Measurements from ENCODE around the gene PLCB4.

Gene PLCB4

GRCh38 chr20:9100691-9101090 is 31.8 kb downstream of the PLCB4 start:
- ChIA-PET POLR2A (no interaction called here), CTCF (interaction anchor here (0.6 kb wide), 1 partner anchor 200 kb away, joined by 3 read pairs; no protein-coding TSS in a partner anchor)
- Histone ChIP-seq H3K4me3 (ENCODE audit: low read depth, low read length) (no peak overlapping the region), H3K9me3 (ENCODE audit: control insufficient read depth, insufficient read depth, low read depth, low read length) (no peaks in the 10 kb centered on the region), H3K27ac (ENCODE audit: extremely low read depth, low read depth, low read length) (no peak overlapping the region), H3K4me1 (ENCODE audit: control insufficient read depth, insufficient read depth, low read length) (no peaks in the 10 kb centered on the region), H3K36me3 (ENCODE audit: control insufficient read depth in 2 of 2, insufficient read depth in 1 of 2, low read length in 2 of 2) (no peaks in the 10 kb centered on the region)
- no peak for TF ChIP-seq ZNF660 (tag by site-specific recombination; IDR thresholded peaks at IDR 0.05)
- TF ChIP-seq KLF9 (tag by site-specific recombination; IDR thresholded peaks at IDR 0.05; ENCODE audit: low read depth): no peak
- TF ChIP-seq ZSCAN4 (tag by site-specific recombination; IDR thresholded peaks at IDR 0.05): no peak
- TF ChIP-seq SP3 (tag by site-specific recombination; IDR thresholded peaks at IDR 0.05): no peak
- TF ChIP-seq ZNF768 (tag by site-specific recombination; IDR thresholded peaks at IDR 0.05): no peak
- TF ChIP-seq ZBTB17 (tag by site-specific recombination; IDR thresholded peaks at IDR 0.05): no peak
- TF ChIP-seq PRDM1 (tag by site-specific recombination; IDR thresholded peaks at IDR 0.05): no peak
- TF ChIP-seq ZNF311 (tag by site-specific recombination; IDR thresholded peaks at IDR 0.05; ENCODE audit: borderline replicate concordance): no peak

GRCh38 chr20:9102456-9102855 is 33.6 kb downstream of the PLCB4 start:
- POLR2A ChIA-PET: no interaction called here

GRCh38 chr20:9103955-9104354 is 35.1 kb downstream of the PLCB4 start:
- no peaks in the 10 kb centered on the region for H3K9me3 ChIP-seq (ENCODE audit: control insufficient read depth, insufficient read depth, low read depth, low read length)
- ChIA-PET CTCF (interaction anchor here (1.0 kb wide), 1 partner anchor 15 kb away, joined by 3 read pairs; no protein-coding TSS in a partner anchor), POLR2A (no interaction called here)
- H3K27ac ChIP-seq (ENCODE audit: extremely low read depth, low read depth, low read length): no peak overlapping the region
- H3K36me3 ChIP-seq (ENCODE audit: control insufficient read depth in 2 of 2, insufficient read depth in 1 of 2, low read length in 2 of 2): no peaks in the 10 kb centered on the region
- H3K4me3 ChIP-seq (ENCODE audit: low read depth, low read length): no peak overlapping the region
- no peaks in the 10 kb centered on the region for H3K4me1 ChIP-seq (ENCODE audit: control insufficient read depth, insufficient read depth, low read length)
- no peak for TF ChIP-seq ZNF48 (tag by site-specific recombination; IDR thresholded peaks at IDR 0.05)
- TF ChIP-seq ZBTB48 (tag by site-specific recombination; IDR thresholded peaks at IDR 0.05): no peak
- no peak for TF ChIP-seq REST (tag by site-specific recombination; IDR thresholded peaks at IDR 0.05)
- TF ChIP-seq ZNF621 (tag by site-specific recombination; IDR thresholded peaks at IDR 0.05): no peak
- no peak for TF ChIP-seq MYNN (tag by site-specific recombination; IDR thresholded peaks at IDR 0.05; ENCODE audit: borderline replicate concordance)
- no peak for TF ChIP-seq ZNF626 (tag by site-specific recombination; IDR thresholded peaks at IDR 0.05)
- TF ChIP-seq ZNF776 (tag by site-specific recombination; IDR thresholded peaks at IDR 0.05; ENCODE audit: borderline replicate concordance): no peak
- no peak for TF ChIP-seq ZNF580 (tag by site-specific recombination; IDR thresholded peaks at IDR 0.05)
- no peak for TF ChIP-seq ZNF248 (tag by site-specific recombination; IDR thresholded peaks at IDR 0.05)
- no peak for TF ChIP-seq ZNF280C (tag by site-specific recombination; IDR thresholded peaks at IDR 0.05)

More at GRCh38 chr20:9102456-9102855, 33.6 kb downstream of the PLCB4 start:
- TF ChIP-seq ZFP41 (tag by site-specific recombination; IDR thresholded peaks at IDR 0.05; ENCODE audit: borderline replicate concordance): no peak
- TF ChIP-seq ZFP69B (tag by site-specific recombination; IDR thresholded peaks at IDR 0.05): no peak
- no peak for TF ChIP-seq MYNN (tag by site-specific recombination; IDR thresholded peaks at IDR 0.05; ENCODE audit: borderline replicate concordance)
- no peak for TF ChIP-seq ZBTB48 (tag by site-specific recombination; IDR thresholded peaks at IDR 0.05)
- TF ChIP-seq PATZ1 (tag by site-specific recombination; IDR thresholded peaks at IDR 0.05): no peak
- no peak for TF ChIP-seq ZNF37A (tag by site-specific recombination; IDR thresholded peaks at IDR 0.05)
- Histone ChIP-seq H3K4me1 (ENCODE audit: control insufficient read depth, insufficient read depth, low read length) (no peaks in the 10 kb centered on the region), H3K27ac (ENCODE audit: extremely low read depth, low read depth, low read length) (no peak overlapping the region), H3K4me3 (ENCODE audit: low read depth, low read length) (no peak overlapping the region), H3K9me3 (ENCODE audit: control insufficient read depth, insufficient read depth, low read depth, low read length) (no peaks in the 10 kb centered on the region), H3K36me3 (ENCODE audit: control insufficient read depth in 2 of 2, insufficient read depth in 1 of 2, low read length in 2 of 2) (no peaks in the 10 kb centered on the region)
- CTCF ChIA-PET: no interaction called here

Measured in HEK293 (cell line).